H1 (cell line): ENCODE results near the gene PLXNB2. TPM values are rescaled to one million over a fixed set of nuclear protein-coding genes. Genes with fewer than 3 reads are reported as not detected.

Experiments
- CTCF ChIA-PET: fragments of 300-600 bp; sonication (Branson Sonifier 250); formaldehyde crosslinking; loops from one replicate; lab custom pipeline; 2021; ENCODE audit not compliant: partially characterized antibody; lab: Charles Lee
- POLR2A ChIA-PET: fragments of 300-600 bp; sonication (Branson Sonifier 250); formaldehyde crosslinking; loops from one replicate; lab custom pipeline; 2021; ENCODE audit warnings: inconsistent platforms; ENCODE audit not compliant: partially characterized antibody; lab: Charles Lee
- DNase-seq, 2 experiments: peaks; one replicate each; pipeline versions ENCODE4 v3.0.0 to v3.0.0-alpha.2; 2010 to 2022; ENCODE audit warnings: low spot score in 2 of 2, low read depth in 1 of 2, mixed read lengths in 1 of 2
- FAIRE-seq: peaks from 2 replicates; lab custom pipeline; 2011; peaks lifted over from hg19 to GRCh38; lab: Jason Lieb, UNC
- H2AFZ ChIP-seq: 2 replicates; pipeline ENCODE4 v1.8.1; 2012; ENCODE audit warnings: low read length, inconsistent platforms
- H2AK5ac ChIP-seq: 2 replicates; pipeline ENCODE4 v1.6.1; 2013; ENCODE audit warnings: low read depth, low read length
- H2BK120ac ChIP-seq: replicated peaks from 2 replicates; pipeline ENCODE3; 2013; ENCODE audit warnings: low read depth, low read length, inconsistent platforms
- H2BK12ac ChIP-seq: 2 replicates; pipeline ENCODE4 v1.6.1; 2013; ENCODE audit warnings: low read depth, low read length
- H2BK15ac ChIP-seq: 2 replicates; pipeline ENCODE4 v1.6.1; 2013; ENCODE audit warnings: low read length
- H2BK20ac ChIP-seq: 2 replicates; pipeline ENCODE4 v1.6.1; 2013; ENCODE audit warnings: low read length
- H2BK5ac ChIP-seq: 2 replicates; pipeline ENCODE4 v1.6.1; 2013; ENCODE audit warnings: low read depth, low read length
- H3K14ac ChIP-seq: 2 replicates; pipeline ENCODE4 v1.6.1; 2013; ENCODE audit warnings: inconsistent platforms; ENCODE audit not compliant: insufficient read length
- H3K18ac ChIP-seq: 2 replicates; pipeline ENCODE4 v1.6.1; 2013; ENCODE audit warnings: low read length; ENCODE audit errors: extremely low read depth
- H3K23ac ChIP-seq: 2 replicates; pipeline ENCODE4 v1.6.1; 2013; ENCODE audit warnings: inconsistent platforms; ENCODE audit not compliant: insufficient read length
- H3K23me2 ChIP-seq: 2 replicates; pipeline ENCODE4 v1.6.1; 2013; ENCODE audit warnings: low read depth, low read length
- H3K27ac ChIP-seq: 2 replicates; pipeline ENCODE4 v1.6.1; 2011; ENCODE audit warnings: low read depth, low read length, inconsistent platforms
- H3K27me3 ChIP-seq, 4 experiments: replicated peaks in 1 of 4; 1 replicate in 1 of 4; 2 replicates in 3 of 4; pipeline versions ENCODE4 v1.6.1 to v1.8.1; 2011 to 2013; ENCODE audit warnings: low read length in 3 of 4, mild to moderate bottlenecking in 3 of 4, inconsistent platforms in 2 of 4, mixed read lengths in 2 of 4, moderate library complexity in 1 of 4; ENCODE audit not compliant: control insufficient read depth in 3 of 4, insufficient read depth in 3 of 4; ENCODE audit errors: extremely low read depth in 1 of 4
- H3K36me3 ChIP-seq, 4 experiments: 2 replicates each; pipeline versions ENCODE4 v1.6.1 to v1.8.1; 2011 to 2013; ENCODE audit warnings: mild to moderate bottlenecking in 4 of 4, low read length in 3 of 4, moderate library complexity in 2 of 4, control low read depth in 1 of 4, inconsistent platforms in 1 of 4; ENCODE audit not compliant: insufficient read depth in 4 of 4, control insufficient read depth in 2 of 4
- H3K4ac ChIP-seq: replicated peaks from 2 replicates; pipeline ENCODE3; 2013; ENCODE audit warnings: low read length, low read depth, mixed read lengths, inconsistent platforms; ENCODE audit not compliant: insufficient read length
- H3K4me1 ChIP-seq, 4 experiments: replicated peaks in 1 of 4; 1 replicate in 1 of 4; 2 replicates in 3 of 4; pipeline versions ENCODE4 v1.6.1 to v1.8.1; 2011 to 2013; ENCODE audit warnings: low read length in 3 of 4, inconsistent platforms in 2 of 4, mixed read lengths in 1 of 4; ENCODE audit not compliant: insufficient read depth in 4 of 4, control insufficient read depth in 3 of 4
- H3K4me2 ChIP-seq, 2 experiments: 2 replicates each; pipeline versions ENCODE4 v1.6.1 to v1.8.1; 2011 to 2013; ENCODE audit warnings: low read depth in 2 of 2, low read length in 2 of 2, control low read depth in 1 of 2, inconsistent platforms in 1 of 2, mild to moderate bottlenecking in 1 of 2; ENCODE audit not compliant: insufficient read depth in 1 of 2
- H3K4me3 ChIP-seq, 4 experiments: fragments of 200-600, 300-600 bp in 1 of 4; sonication (generic), shearing (Covaris generic), sonication (Bioruptor Twin) in 1 of 4; 2 replicates each; pipeline versions ENCODE4 v1.5.1 to v1.8.1; 2011 to 2016; ENCODE audit warnings: low read length in 4 of 4, low read depth in 3 of 4, control low read depth in 2 of 4, inconsistent platforms in 2 of 4, mild to moderate bottlenecking in 2 of 4, mixed read lengths in 1 of 4, moderate library complexity in 1 of 4; ENCODE audit not compliant: insufficient read depth in 2 of 4; ENCODE audit errors: extremely low read depth in 1 of 4
- H3K56ac ChIP-seq: replicated peaks from 2 replicates; pipeline ENCODE3; 2013; ENCODE audit warnings: low read depth, mild to moderate bottlenecking, mixed read lengths, low read length, inconsistent platforms; ENCODE audit not compliant: insufficient read length
- H3K79me1 ChIP-seq: 2 replicates; pipeline ENCODE4 v1.6.1; 2013; ENCODE audit warnings: low read depth, low read length, control low read depth
- H3K79me2 ChIP-seq, 2 experiments: 2 replicates each; pipeline versions ENCODE4 v1.6.1 to v1.8.1; 2012 to 2013; ENCODE audit warnings: low read length in 2 of 2, mild to moderate bottlenecking in 2 of 2, inconsistent platforms in 1 of 2; ENCODE audit not compliant: insufficient read depth in 2 of 2, control insufficient read depth in 1 of 2
- H3K9ac ChIP-seq, 4 experiments: replicated peaks in 1 of 4; 1 replicate in 1 of 4; 2 replicates in 3 of 4; pipeline versions ENCODE4 v1.6.1 to v1.8.1; 2011 to 2013; ENCODE audit warnings: low read depth in 3 of 4, low read length in 3 of 4, control low read depth in 2 of 4, mild to moderate bottlenecking in 2 of 4, moderate library complexity in 2 of 4, inconsistent platforms in 1 of 4; ENCODE audit errors: extremely low read depth in 1 of 4
- H3K9me3 ChIP-seq, 2 experiments: 2 replicates each; pipeline versions ENCODE4 v1.6.1 to v1.8.1; 2012 to 2013; ENCODE audit warnings: mild to moderate bottlenecking in 2 of 2, moderate library complexity in 2 of 2, control low read depth in 1 of 2, inconsistent platforms in 1 of 2, low read depth in 1 of 2, low read length in 1 of 2, mixed read lengths in 1 of 2; ENCODE audit not compliant: insufficient read depth in 2 of 2
- H4K20me1 ChIP-seq, 2 experiments: replicated peaks in 1 of 2; 2 replicates each; pipeline versions ENCODE3 to v1.8.1; 2011 to 2013; ENCODE audit warnings: inconsistent platforms in 2 of 2, low read length in 2 of 2, mild to moderate bottlenecking in 1 of 2; ENCODE audit not compliant: insufficient read depth in 2 of 2, control insufficient read depth in 1 of 2
- H4K5ac ChIP-seq: 2 replicates; pipeline ENCODE4 v1.6.1; 2013; ENCODE audit warnings: low read length, low read depth, mixed read lengths, inconsistent platforms; ENCODE audit not compliant: insufficient read length
- H4K8ac ChIP-seq: 2 replicates; pipeline ENCODE4 v1.8.0; 2013; ENCODE audit warnings: mild to moderate bottlenecking, moderate library complexity, low read length, inconsistent platforms; ENCODE audit not compliant: insufficient read depth; ENCODE audit errors: extremely low read depth
- H4K91ac ChIP-seq: replicated peaks from 2 replicates; pipeline ENCODE3; 2013; ENCODE audit warnings: low read length, mixed read lengths, inconsistent platforms; ENCODE audit not compliant: insufficient read length
- EZH2 ChIP-seq: fragments of 200-600 bp; sonication (generic); IDR thresholded peaks from 2 replicates; pipeline ENCODE4 v1.7.1; 2012; ENCODE audit warnings: low read depth, mild to moderate bottlenecking, moderate library complexity, low read length, inconsistent platforms; ENCODE audit not compliant: severe bottlenecking
- FOSL1 ChIP-seq: IDR thresholded peaks from 2 replicates; pipeline ENCODE4 v1.6.1; 2011; ENCODE audit warnings: mild to moderate bottlenecking, low read depth, low read length, moderate library complexity; ENCODE audit not compliant: insufficient read depth
- HDAC2 ChIP-seq, 2 experiments: fragments of 300-600 bp in 1 of 2; sonication (generic) in 1 of 2; IDR thresholded peaks; 2 replicates each; pipeline ENCODE4 v1.6.1; 2011 to 2012; ENCODE audit warnings: low read depth in 2 of 2, low read length in 2 of 2, mild to moderate bottlenecking in 2 of 2, moderate library complexity in 2 of 2, borderline replicate concordance in 1 of 2, inconsistent platforms in 1 of 2
- MAFK ChIP-seq: IDR thresholded peaks from 2 replicates; pipeline ENCODE4 v1.6.1; 2012; ENCODE audit warnings: low read depth, mild to moderate bottlenecking, improper control_type of control experiment, low read length
- NRF1 ChIP-seq: IDR thresholded peaks from 2 replicates; pipeline ENCODE4 v1.6.1; 2011; ENCODE audit warnings: mild to moderate bottlenecking, low read depth, low read length, improper control_type of control experiment
- PHF8 ChIP-seq: fragments of 200-600 bp; sonication (generic); conservative IDR thresholded peaks from 2 replicates; pipeline ENCODE4 v1.7.1; 2012; ENCODE audit warnings: low read depth, mild to moderate bottlenecking, inconsistent platforms, low read length, moderate library complexity
- SAP30 ChIP-seq: fragments of 300-600 bp; sonication (generic); IDR thresholded peaks from 2 replicates; pipeline ENCODE4 v1.7.1; 2012; ENCODE audit warnings: low read length, moderate library complexity, mild to moderate bottlenecking, inconsistent platforms; ENCODE audit not compliant: insufficient read depth, insufficient replicate concordance
- SIRT6 ChIP-seq: IDR thresholded peaks from one replicate; pipeline ENCODE4 v1.7.1; 2012; ENCODE audit warnings: low read length, inconsistent platforms
- SUZ12 ChIP-seq: fragments of 200-600 bp; sonication (generic); IDR thresholded peaks from 2 replicates; pipeline ENCODE4 v1.6.1; 2012; ENCODE audit warnings: mild to moderate bottlenecking, inconsistent platforms, low read length, moderate library complexity, mixed read lengths
- TCF12 ChIP-seq: IDR thresholded peaks from 2 replicates; pipeline ENCODE4 v1.6.1; 2011; ENCODE audit warnings: low read depth, mild to moderate bottlenecking, low read length
- TEAD4 ChIP-seq: IDR thresholded peaks from 2 replicates; pipeline ENCODE4 v1.6.1; 2012; ENCODE audit warnings: low read depth, low read length, inconsistent platforms, mixed read lengths
- YY1 ChIP-seq: IDR thresholded peaks from 2 replicates; pipeline ENCODE4 v1.6.1; 2011; ENCODE audit warnings: low read depth, mild to moderate bottlenecking, low read length
- WGBS, 2 experiments: shearing (Covaris generic) in 1 of 2; methylation state at CpG; one replicate each; pipeline versions ENCODE4 v1.1.6 to v1.1.7; 2013 to 2015; ENCODE audit warnings: low lambda C conversion rate in 2 of 2, mixed read lengths in 2 of 2, inconsistent platforms in 1 of 2, low coverage in 1 of 2, missing lambda C conversion rate in 1 of 2; ENCODE audit not compliant: insufficient replicate concordance in 2 of 2, insufficient coverage in 1 of 2, insufficient read length in 1 of 2; ENCODE audit errors: extremely low coverage in 1 of 2, missing lambda C conversion rate in 1 of 2; 5-methylcytosine and 5-hydroxymethylcytosine counted together
- polyA plus RNA-seq, 7 experiments: library from polyadenylated mRNA; depleted of rRNA in 3 of 7; stranded (reverse) in 5 of 7; unstranded in 2 of 7; fragments of >200 nt in 5 of 7; fragments of 200-250 nt in 2 of 7; gene quantifications; 1 replicate in 5 of 7; 2 replicates in 1 of 7; 4 replicates in 1 of 7; pipeline versions ENCODE4 v1.2.1 to v1.2.3, GENCODE V29; 2011 to 2013; ENCODE audit warnings: missing spikeins in 2 of 7, mixed read lengths in 2 of 7
- total RNA-seq: library from RNA; stranded (reverse); fragmentation: NEBNext Ultra II Directional; extraction: Animal tissue kit (Norgen Biotek cat#: 25700); gene quantifications from 2 replicates; pipeline ENCODE4 v1.2.1, GENCODE V29; 2021
- TF ChIP-seq, protein P1 (sequence below): IDR thresholded peaks from 2 replicates; pipeline ENCODE4 v1.6.1; 2012; ENCODE audit warnings: inconsistent platforms

The PLXNB2 gene
- total and polyA plus RNA-seq, 2 of the 8 experiments (the other 6 are each of a cell fraction or from before 2014, with no cell fraction given): 58.3 to 92.8 TPM

DNA sequence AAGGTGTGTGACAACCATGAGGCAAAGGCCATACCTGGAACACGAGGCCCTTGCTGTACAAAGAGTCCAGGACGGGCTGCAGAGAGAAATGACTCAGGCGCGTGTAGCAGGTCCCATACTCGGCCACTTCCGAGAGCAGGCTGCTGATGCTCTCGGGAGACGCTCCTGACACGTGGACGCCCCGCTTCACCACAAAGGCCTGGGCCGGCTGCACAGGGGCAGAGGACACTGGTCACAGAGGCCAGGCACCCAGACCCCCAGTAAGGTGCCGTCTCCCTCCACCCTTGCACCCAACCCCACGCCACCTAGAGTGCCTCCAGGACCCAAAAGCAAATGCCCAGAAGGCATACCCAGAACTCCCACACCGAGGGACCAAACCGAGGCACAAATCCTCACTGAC is 78.1 kb downstream of the PLXNB2 start:
- H3K18ac ChIP-seq: no peak overlapping the region
- no peak overlapping the region for H3K4me2 ChIP-seq
- peaks cover 8% of the 10 kb centered on the region for H3K79me1 ChIP-seq
- no peak overlapping the region for H2AFZ ChIP-seq
- no peak overlapping the region for H3K14ac ChIP-seq
- no peak overlapping the region for H4K8ac ChIP-seq
- no peak overlapping the region for H2BK15ac ChIP-seq
- H4K20me1 ChIP-seq: peaks cover 0 to 18% of the 10 kb centered on the region in 2 experiments
- no peak overlapping the region for H3K23ac ChIP-seq
- H2BK120ac ChIP-seq: no peak overlapping the region
- H4K5ac ChIP-seq: no peak overlapping the region
- no peak overlapping the region for H2BK20ac ChIP-seq
- H3K23me2 ChIP-seq: no peaks in the 10 kb centered on the region
- no peak for DNase-seq
- H2AK5ac ChIP-seq: no peak overlapping the region
- ChIA-PET POLR2A (no interaction called here), CTCF (no interaction called here)
- peaks cover 0 to 4% (median under 1%) of the 10 kb centered on the region in 4 experiments; a peak in 4 of 8 replicates for H3K36me3 ChIP-seq
- 90% methylated on average over 16 of the region's 16 CpGs; no CpG with 5 or more reads in 1 of the 2 experiments for WGBS, 2 experiments
- no peak overlapping the region for H2BK5ac ChIP-seq
- H3K4me3 ChIP-seq: no peak overlapping the region
- H3K27ac ChIP-seq: no peak overlapping the region
- H2BK12ac ChIP-seq: no peak overlapping the region
- H3K9me3 ChIP-seq: no peaks in the 10 kb centered on the region; a peak in 1 of 4 replicates
- H3K9ac ChIP-seq: no peak overlapping the region
- no peak overlapping the region for H3K4ac ChIP-seq
- H3K79me2 ChIP-seq: peaks cover 0 to 7% of the 10 kb centered on the region in 2 experiments; a peak in 2 of 4 replicates
- FAIRE-seq: no peak
- H3K27me3 ChIP-seq: no peaks in the 10 kb centered on the region
- H3K4me1 ChIP-seq: no peaks in the 10 kb centered on the region
- H3K56ac ChIP-seq: no peak overlapping the region
- no peak overlapping the region for H4K91ac ChIP-seq
- TF ChIP-seq NRF1: no peak
- TF ChIP-seq HDAC2 (IDR thresholded peaks at IDR 0.05; ENCODE audit: borderline replicate concordance in 1 of 2, low read depth in 2 of 2, low read length in 2 of 2): no peak
- no peak for TF ChIP-seq MAFK
- TF ChIP-seq SUZ12: no peak
- no peak for TF ChIP-seq FOSL1
- TF ChIP-seq SIRT6: no peak
- TF ChIP-seq TEAD4: no peak
- no peak for TF ChIP-seq YY1
- TF ChIP-seq TCF12: no peak
- no peak for TF ChIP-seq PHF8
- TF ChIP-seq EZH2: no peak
- no peak for TF ChIP-seq SAP30
- TF ChIP-seq, protein P1, sequence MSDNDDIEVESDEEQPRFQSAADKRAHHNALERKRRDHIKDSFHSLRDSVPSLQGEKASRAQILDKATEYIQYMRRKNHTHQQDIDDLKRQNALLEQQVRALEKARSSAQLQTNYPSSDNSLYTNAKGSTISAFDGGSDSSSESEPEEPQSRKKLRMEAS: no peak
